Kidney (tissue), 14 donors: ENCODE measurements around the gene NARS2. TPM values are rescaled to one million over a fixed set of nuclear protein-coding genes. Genes with fewer than 3 reads are reported as not detected.
"Not testable (repeated sequence)": the region's sequence is repeated elsewhere in the genome, so short reads cannot be mapped to it uniquely, and the experiment has no call there.

Experiments used
- DNase-seq, 5 donors: peaks; one replicate each; pipeline ENCODE4 v3.0.0-alpha.2; 2013 to 2020
- FAIRE-seq: peaks from 2 replicates; lab custom pipeline; 2012; peaks lifted over from hg19 to GRCh38; lab: Jason Lieb, UNC
- H3K27ac ChIP-seq, 2 donors: one replicate each; pipeline ENCODE4 v1.7.0; 2013; ENCODE audit warnings: low read depth in 2 of 2, low read length in 2 of 2, inconsistent platforms in 1 of 2
- H3K27me3 ChIP-seq: one replicate; pipeline ENCODE4 v1.7.1; 2013; ENCODE audit warnings: low read length, inconsistent platforms; ENCODE audit not compliant: control insufficient read depth, insufficient read depth
- H3K36me3 ChIP-seq, 3 donors: one replicate each; pipeline versions ENCODE4 v1.7.0 to v1.7.1; 2013; ENCODE audit warnings: low read length in 3 of 3, control low read depth in 1 of 3, inconsistent platforms in 1 of 3; ENCODE audit not compliant: insufficient read depth in 3 of 3, control insufficient read depth in 2 of 3
- H3K4me1 ChIP-seq, 3 donors: one replicate each; pipeline versions ENCODE4 v1.7.0 to v1.7.1; 2013; ENCODE audit warnings: low read length in 3 of 3, inconsistent platforms in 1 of 3, low read depth in 1 of 3; ENCODE audit not compliant: control insufficient read depth in 2 of 3, insufficient read depth in 2 of 3
- H3K4me3 ChIP-seq, 3 donors: one replicate each; pipeline versions ENCODE4 v1.7.0 to v1.8.1; 2013; ENCODE audit warnings: low read length in 3 of 3, control low read depth in 1 of 3, inconsistent platforms in 1 of 3
- H3K9ac ChIP-seq, 3 donors: one replicate each; pipeline versions ENCODE4 v1.7.0 to v1.7.1; 2013; ENCODE audit warnings: low read length in 3 of 3, control low read depth in 1 of 3, inconsistent platforms in 1 of 3
- H3K9me3 ChIP-seq, 3 donors: one replicate each; pipeline versions ENCODE4 v1.7.0 to v1.7.1; 2013; ENCODE audit warnings: low read length in 3 of 3, control low read depth in 1 of 3, inconsistent platforms in 1 of 3; ENCODE audit not compliant: control insufficient read depth in 2 of 3, insufficient read depth in 1 of 3
- intact Hi-C: fragments of 100-400 bp; cut with DNase I; formaldehyde crosslinking; loops from one replicate; pipeline ENCODE4 v1.11.1; 2022
- polyA plus RNA-seq: library from polyadenylated mRNA; stranded (reverse); fragments of 350-450 nt; fragmentation: Illumina TruSeq; extraction: RNeasy Lipid Tissue Mini Kit (QIAGEN cat#74804); gene quantifications from one replicate; pipeline ENCODE4 v1.2.3, GENCODE V29; 2014; ENCODE audit warnings: low read depth, low replicate concordance; ENCODE audit not compliant: insufficient read depth
- total RNA-seq: library from RNA; stranded (reverse); fragmentation: NEBNext Ultra II Directional; extraction: Animal tissue kit (Norgen Biotek cat#: 25700); gene quantifications from one replicate; pipeline ENCODE4 v1.2.1, GENCODE V29; 2021
- TF ChIP-seq, protein P1 (sequence below): IDR thresholded peaks from 3 replicates; pipeline ENCODE4 v1.5.1; 2012; ENCODE audit warnings: mild to moderate bottlenecking, moderate library complexity, borderline replicate concordance; ENCODE audit not compliant: insufficient read depth; ENCODE audit errors: extremely low read depth
- donor health status: control.
- donor health status: control.
- donor health status: control.
- donor health status: control.
- donor health status: control.
- donor health status: DM: yes; HTN: yes; CAD: no.
- donor health status: Normal renal cell carcinoma (clear cell type).

Gene NARS2
- total and polyA plus RNA-seq, 2 donors from 2014 or later, result 13.0 to 13.2 TPM

- Histone ChIP-seq H3K9ac (no peak overlapping the region), H3K9me3 (peaks cover 0 to 12% (median 3%) of the 10 kb centered on the region in 3 donors), H3K4me3 (no peak overlapping the region), H3K27ac (no peak overlapping the region), H3K27me3 (no peaks in the 10 kb centered on the region), H3K36me3 (no peaks in the 10 kb centered on the region), H3K4me1 (no peaks in the 10 kb centered on the region)
- intact Hi-C loops, result no loop called here
- DNase-seq (no peak), FAIRE-seq (no peak)
- TF ChIP-seq, protein P1, sequence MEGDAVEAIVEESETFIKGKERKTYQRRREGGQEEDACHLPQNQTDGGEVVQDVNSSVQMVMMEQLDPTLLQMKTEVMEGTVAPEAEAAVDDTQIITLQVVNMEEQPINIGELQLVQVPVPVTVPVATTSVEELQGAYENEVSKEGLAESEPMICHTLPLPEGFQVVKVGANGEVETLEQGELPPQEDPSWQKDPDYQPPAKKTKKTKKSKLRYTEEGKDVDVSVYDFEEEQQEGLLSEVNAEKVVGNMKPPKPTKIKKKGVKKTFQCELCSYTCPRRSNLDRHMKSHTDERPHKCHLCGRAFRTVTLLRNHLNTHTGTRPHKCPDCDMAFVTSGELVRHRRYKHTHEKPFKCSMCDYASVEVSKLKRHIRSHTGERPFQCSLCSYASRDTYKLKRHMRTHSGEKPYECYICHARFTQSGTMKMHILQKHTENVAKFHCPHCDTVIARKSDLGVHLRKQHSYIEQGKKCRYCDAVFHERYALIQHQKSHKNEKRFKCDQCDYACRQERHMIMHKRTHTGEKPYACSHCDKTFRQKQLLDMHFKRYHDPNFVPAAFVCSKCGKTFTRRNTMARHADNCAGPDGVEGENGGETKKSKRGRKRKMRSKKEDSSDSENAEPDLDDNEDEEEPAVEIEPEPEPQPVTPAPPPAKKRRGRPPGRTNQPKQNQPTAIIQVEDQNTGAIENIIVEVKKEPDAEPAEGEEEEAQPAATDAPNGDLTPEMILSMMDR, result no peak
Measured at GRCh38 chr11:78620159-78620558, 45.5 kb upstream of the NARS2 start.

- H3K4me3 ChIP-seq, result no peak overlapping the region
- H3K36me3 ChIP-seq, result no peaks in the 10 kb centered on the region
- DNase-seq (no peak), FAIRE-seq (no peak)
- no peak overlapping the region for H3K9ac ChIP-seq
- TF ChIP-seq, protein P1, result no peak
- intact Hi-C loops, result no loop called here
- H3K9me3 ChIP-seq, result peaks cover 0 to 10% (median 3%) of the 10 kb centered on the region in 3 donors
- H3K27me3 ChIP-seq, result no peaks in the 10 kb centered on the region
- no peaks in the 10 kb centered on the region for H3K4me1 ChIP-seq
- no peak overlapping the region for H3K27ac ChIP-seq
Measured at GRCh38 chr11:78615724-78616123, 41.1 kb upstream of the NARS2 start.

GRCh38 chr11:78613378-78613813, 38.7 kb upstream of the NARS2 start:
- Histone ChIP-seq H3K9ac (no peak overlapping the region), H3K27ac (no peak overlapping the region), H3K9me3 (no peaks in the 10 kb centered on the region), H3K4me1 (no peaks in the 10 kb centered on the region), H3K4me3 (no peak overlapping the region), H3K27me3 (no peaks in the 10 kb centered on the region), H3K36me3 (no peaks in the 10 kb centered on the region)
- FAIRE-seq, result no peak
- TF ChIP-seq, protein P1, result no peak
- no peak for DNase-seq
- intact Hi-C loops, result no loop called here

GRCh38 chr11:78612721-78613377, 38.2 kb upstream of the NARS2 start:
- Histone ChIP-seq H3K27ac (no peak overlapping the region), H3K9me3 (no peaks in the 10 kb centered on the region), H3K27me3 (no peaks in the 10 kb centered on the region), H3K4me1 (no peaks in the 10 kb centered on the region), H3K4me3 (no peak overlapping the region), H3K9ac (no peak overlapping the region), H3K36me3 (no peaks in the 10 kb centered on the region)
- FAIRE-seq, result no peak
- no peak for DNase-seq
- intact Hi-C loops, result no loop called here
- TF ChIP-seq, protein P1, result no peak

DNA sequence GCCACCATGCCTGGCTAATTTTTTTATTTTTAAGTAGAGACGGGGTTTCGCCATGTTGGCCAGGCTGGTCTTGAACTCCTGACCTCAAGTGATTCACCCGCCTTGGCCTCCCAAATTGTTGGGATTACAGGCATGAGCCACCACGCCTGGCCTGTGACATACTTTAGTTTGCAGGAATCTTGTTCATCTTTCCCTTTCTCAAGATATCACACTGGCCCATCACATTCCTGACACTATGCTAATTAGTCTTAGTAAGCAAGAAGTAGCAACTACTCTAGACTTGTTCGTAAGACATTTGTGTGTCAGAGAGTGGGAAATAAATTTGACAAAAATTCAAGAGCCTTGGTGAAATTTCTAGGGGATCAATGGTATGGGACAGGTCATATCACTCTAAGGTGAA, 34.7 kb upstream of the NARS2 start:
- H3K36me3 ChIP-seq, H3K4me3 ChIP-seq, H3K9me3 ChIP-seq, H3K27ac ChIP-seq, intact Hi-C loops, H3K27me3 ChIP-seq, DNase-seq, H3K9ac ChIP-seq, H3K4me1 ChIP-seq, FAIRE-seq: not testable (repeated sequence)
